SKM-1 (cell line): ENCODE measurements around the gene POFUT1.
A peak's percentile ranks its signal among the peaks of the same experiment; 100 is the strongest.

Experiments used
- DNase-seq: peaks from one replicate; lab custom pipeline; 2025; ENCODE audit not compliant: unreplicated experiment; lab: John Stamatoyannopoulos, UW

POFUT1 gene

DNA sequence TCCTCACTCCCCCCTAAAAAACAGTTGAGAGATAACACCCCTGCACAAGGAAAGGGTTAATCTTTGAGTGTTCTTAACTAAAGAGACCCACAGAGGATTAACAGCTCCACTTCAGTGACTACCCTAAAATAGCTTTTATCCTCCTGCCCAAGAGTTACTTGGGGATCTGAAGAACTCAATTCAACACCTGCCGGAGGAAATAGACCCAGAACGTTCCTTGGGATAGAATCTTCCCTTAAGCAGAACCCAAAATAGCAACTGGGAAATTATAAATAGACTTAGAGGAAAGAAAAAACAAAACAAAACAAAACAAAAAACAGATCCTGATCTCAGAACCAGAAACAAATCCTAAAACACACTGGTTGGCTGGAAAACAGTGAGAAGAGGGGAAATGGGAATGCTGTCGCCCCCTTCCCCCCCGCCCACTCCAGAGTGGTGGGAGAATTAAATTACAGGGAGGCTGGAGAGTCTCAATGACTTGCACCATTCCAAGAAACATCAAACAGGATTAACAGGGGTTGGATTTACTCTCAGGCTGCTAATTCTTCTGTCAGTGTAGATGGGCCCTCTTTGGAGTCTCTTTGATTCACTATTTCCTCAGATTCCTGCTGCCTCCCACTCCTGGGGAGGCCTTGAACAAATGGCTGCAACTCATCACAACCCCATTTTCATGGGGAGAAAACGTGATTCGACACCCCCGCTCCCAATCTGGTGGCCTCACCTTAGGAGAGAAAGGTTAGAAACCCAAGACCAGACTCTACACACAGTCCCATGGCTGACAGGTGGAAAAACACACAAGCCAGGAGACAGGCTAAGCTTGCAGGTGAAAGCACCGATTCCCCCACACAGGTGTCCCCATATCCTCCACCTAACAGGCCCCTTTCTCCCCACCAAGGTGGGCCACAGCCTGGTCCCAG is 1.6 kb upstream of the POFUT1 start:
- DNase-seq, result no peak

DNA sequence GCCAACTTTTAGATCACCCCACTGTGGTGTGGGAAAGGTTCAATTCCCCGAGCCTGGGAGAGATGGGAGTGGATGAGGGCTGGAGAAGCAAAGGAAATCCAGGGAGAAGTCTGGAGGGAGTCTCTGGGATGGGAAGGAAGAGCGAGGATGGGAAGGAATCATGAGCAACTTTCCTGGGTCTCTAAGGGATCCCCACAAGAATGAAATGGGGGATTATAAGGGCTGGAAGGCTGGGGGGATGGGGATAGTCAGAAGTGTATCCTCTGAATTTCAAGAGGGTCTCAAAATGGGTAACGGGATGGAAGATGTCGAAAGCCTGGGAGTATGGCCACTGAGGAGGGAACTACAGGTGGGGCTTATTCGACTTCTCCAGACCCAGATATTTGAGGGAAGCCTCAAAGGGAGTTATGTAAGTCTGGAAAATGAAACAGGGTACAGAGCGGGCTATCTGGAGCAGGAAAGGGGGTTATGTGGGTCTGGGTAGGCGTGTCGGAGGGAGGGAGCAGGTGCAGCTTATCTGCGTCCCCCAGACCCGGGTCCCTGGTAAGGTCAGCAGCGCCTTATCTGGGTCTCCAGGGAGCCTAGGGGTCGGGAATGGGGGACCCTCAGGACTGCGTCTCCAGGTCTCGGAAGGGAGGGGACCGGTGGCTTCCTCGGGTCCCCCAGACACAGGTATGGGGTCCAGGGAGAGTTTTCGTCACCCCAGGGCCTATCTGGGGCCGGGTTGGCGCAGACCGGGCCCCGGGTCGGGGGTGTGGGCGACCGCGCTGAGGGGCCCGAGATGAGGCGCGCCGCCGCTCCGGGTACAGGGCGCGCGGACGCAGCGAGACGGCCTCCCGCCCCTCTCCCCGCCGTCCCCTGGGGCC is 687 bp upstream of the POFUT1 start:
- no peak for DNase-seq

DNA sequence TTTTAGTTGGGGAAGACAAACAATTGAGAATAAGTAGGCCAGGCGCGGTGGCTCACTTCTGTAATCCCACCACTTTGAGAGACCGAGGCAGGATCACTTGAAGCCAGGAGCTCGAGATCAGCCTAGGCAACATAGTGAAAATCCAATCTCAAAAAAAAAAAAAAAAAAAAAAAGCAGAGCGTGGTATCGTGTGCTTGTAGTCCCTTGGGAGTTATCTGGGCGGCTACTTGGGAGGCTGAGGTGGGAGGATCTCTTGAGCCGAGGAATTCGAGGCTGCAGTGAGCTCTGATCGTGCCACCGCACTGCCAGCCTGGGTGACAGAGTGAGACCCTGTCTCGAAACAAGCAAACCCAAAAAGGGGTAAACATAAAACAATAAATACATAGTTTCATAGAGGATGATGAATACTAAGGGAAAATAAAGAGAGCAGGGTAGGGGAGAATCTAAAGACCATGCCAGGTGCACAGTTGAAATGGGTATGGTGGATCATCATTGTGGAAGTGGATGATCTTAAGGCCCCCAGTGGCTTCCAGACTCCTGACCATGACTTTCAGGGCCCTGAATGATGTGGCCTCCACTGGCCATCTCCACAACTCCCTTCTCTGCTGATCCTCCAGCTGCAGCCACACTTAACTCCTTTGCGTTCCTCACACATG is 947 bp downstream of the POFUT1 start:
- DNase-seq, result no peak

DNA sequence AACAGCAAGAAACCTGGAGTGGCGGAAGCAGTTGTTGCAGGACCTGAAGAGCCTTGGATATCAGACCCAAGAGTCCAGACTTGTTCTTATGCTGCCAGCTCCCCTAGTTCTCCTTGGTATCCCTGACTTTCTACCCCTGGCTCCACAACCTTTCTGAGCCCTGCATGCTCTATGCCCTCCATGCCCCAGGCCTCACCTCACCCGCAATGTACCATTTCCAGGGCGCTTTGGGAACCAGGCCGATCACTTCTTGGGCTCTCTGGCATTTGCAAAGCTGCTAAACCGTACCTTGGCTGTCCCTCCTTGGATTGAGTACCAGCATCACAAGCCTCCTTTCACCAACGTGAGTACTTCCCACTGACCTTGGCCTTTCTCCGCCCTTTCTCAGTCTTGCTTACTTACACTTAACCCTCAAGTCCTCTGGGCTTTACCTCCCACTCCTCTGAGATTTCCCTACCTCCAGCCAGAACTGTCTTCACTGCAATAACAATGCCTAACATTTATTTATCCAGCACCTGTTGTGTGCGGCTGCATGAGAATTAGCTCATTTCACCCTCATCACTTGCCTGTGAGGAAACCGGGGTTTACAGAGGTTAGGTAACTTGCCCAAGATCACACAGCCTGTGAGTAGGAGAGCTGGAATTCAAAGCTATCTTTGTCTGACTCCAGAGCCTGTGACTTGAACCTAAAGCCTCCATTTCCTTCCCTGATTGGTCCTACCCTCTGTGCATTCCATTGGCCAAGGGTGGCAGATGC is 2.3 kb downstream of the POFUT1 start:
- no peak for DNase-seq

DNA sequence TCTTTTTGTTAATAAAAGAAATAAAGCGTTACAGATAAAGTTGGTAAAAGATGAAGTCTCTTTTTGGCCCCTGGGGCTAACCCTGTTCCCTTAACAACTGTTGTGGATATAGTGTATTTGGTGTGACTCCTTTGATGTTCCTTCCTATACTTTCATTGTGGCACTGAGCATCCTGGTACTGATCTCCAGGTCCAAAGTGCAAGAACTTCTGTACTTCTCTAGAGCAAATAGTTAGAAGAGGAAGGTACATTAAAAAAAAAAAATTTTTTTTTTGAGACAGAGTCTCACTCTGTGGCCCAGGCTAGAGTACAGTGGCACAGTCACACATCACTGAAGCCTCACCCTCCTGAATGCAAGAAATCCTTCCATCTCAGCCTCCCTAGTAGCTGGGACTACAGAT is 6.2 kb downstream of the POFUT1 start:
- no peak for DNase-seq

DNA sequence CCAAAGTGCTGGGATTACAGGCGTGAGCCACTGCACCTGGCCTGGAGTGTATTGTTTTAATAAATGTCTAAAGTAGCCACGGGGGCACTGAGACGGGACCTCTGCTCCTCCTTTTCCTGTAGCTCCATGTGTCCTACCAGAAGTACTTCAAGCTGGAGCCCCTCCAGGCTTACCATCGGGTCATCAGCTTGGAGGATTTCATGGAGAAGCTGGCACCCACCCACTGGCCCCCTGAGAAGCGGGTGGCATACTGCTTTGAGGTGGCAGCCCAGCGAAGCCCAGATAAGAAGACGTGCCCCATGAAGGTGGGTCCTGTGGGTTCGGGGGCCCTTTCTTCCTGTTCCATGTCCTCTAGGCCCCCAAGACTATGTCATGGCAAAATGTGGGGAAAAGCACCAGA is 7.5 kb downstream of the POFUT1 start:
- no peak for DNase-seq

DNA sequence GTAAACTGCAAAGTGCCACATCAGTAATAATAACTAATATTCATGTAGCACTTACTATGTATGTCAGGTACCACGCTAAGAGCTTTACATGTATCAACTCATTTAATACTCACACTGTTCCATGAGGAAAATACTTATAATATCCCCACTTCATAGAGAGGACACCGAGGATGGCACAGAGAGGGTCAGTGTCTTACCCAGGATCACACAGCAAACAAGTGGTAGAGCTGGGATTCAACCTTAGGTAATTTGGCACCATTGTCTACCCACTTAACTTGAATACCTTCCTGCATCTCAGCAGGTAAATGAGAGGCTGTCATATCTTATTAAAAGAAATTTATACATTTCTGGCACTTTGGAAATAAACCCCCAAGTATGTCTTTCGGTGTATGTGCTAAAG is 8.0 kb downstream of the POFUT1 start:
- no peak for DNase-seq

DNA sequence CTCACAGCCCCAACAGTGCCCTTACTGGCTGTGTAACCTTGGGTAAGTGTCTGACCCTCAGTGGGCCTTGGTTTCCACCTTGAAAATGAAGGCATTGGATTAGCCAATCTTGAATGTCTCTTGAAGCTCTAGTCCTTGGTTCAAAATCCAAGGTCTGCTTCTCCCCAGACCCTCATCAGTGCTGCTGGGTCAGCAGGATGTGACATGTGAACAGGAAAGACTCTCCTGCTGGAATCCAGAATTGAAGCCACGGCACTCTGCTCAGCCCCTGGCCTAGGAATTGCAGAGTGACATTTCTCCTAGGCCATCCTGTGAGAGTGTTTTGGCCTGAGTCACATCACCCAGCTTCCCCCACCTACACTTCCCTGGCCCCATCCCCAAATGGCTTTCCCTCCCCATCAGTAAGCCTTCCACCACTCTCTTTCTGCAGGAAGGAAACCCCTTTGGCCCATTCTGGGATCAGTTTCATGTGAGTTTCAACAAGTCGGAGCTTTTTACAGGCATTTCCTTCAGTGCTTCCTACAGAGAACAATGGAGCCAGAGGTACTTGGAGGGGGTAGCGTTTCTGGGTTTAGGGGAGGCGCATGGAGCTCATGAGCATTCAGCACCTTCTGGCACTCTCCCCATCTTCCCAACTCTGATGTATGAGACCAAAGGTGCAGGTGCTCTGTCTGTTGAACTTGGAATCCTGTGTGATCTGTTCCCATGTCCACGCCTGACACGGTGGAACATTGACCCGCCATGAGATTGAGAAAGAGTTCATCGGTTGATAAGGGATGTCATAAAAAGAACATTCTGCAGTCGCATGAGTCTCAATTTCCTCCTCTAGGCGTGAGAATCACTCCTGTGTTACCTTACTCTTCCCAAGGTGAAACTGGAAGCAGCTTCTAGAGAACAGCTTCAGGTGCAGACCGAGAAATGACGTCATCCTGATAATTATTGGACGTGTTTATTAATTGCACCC is 8.8 kb downstream of the POFUT1 start:
- no peak for DNase-seq

DNA sequence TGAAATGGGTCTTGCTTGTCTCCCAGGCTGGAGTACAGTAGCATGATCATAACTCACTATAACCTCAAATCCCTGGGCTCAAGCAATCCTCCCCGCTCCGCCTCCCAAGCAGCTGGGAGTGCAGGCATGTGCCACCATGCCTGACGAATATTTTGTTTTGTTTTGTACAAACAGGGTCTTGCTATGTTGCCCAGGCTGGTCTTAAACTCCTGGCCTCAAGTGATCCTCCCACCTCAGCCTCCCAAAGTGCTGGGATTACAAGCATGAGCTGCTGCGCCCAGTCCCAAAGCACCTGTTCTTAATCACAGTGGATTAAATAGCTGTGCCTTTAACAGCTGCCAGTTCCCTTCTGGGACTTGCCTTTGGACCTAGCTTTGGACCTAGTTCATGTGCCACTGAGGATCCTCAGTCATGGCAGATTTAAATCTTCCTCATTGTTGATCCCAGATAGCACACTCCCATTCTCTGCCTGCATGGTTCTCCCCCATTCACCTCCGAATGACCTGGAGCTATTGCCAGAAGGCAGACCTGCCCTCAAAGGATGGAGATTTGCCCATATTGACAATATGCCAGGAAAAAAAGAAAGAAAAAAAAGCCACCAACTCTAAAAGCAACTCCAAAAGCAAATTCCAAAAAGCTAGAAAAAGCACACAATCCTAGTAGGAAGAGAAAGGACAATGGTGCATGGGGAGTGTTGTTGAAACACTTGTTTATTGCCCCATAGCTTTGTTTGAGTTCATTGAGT is 10.6 kb downstream of the POFUT1 start:
- DNase-seq, result no peak

DNA sequence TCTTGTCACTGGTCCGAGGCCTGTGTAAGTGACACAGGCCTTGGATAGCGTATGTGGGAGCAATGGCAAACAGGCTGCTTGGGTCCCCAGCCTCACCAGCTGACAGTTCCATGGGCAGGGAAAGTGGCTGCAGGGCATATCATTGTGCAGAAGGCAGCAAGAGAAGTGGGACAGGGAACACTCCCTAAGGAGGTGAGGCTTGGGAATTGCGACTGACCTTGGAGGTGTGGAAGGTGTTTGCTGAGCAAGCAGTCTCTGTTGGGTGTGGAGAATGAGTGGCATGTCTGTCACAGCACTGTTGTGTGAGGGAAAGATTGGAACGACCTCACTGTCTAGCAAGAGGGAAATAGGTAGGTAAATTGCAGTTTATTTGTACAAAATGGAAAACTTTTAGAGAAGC is 16.8 kb downstream of the POFUT1 start:
- DNase-seq, result no peak

DNA sequence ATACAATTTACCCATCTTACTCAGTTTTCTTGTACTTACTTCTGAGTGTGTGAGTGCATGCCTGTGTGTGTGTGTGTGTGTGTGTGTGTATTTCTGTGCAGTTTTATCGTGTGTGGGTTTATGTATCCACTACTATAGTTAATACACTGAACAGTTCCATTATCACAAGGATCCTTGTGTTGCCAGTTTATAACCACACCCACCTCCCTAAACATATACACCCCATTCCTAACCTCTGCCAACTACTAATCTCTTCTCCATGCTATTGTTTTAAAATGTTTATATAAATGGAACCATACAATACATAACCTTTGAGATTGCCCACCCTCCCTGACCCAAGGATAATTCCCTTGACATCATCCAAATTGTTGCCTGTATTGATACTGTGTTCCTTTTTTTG is 18.7 kb downstream of the POFUT1 start:
- DNase-seq, result no peak

DNA sequence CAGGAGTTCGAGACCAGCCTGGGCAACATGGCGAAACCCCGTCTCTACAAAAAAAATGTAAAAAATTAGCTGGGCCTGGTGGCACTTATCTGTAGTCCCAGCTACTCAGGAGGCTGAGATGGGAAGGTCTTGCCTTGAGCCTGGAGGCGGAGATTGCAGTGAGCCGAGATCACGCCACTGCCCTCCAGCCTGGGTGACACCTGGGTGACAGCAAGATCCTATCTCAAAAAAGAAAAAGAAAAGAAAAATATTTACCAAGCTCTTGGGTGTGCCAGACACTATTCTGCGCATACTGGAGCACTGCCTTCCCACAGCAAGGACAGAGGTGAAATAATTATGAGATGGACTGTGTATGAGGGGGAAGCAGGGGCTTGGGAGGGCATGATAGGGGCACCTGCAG is 19.6 kb downstream of the POFUT1 start:
- no peak for DNase-seq

DNA sequence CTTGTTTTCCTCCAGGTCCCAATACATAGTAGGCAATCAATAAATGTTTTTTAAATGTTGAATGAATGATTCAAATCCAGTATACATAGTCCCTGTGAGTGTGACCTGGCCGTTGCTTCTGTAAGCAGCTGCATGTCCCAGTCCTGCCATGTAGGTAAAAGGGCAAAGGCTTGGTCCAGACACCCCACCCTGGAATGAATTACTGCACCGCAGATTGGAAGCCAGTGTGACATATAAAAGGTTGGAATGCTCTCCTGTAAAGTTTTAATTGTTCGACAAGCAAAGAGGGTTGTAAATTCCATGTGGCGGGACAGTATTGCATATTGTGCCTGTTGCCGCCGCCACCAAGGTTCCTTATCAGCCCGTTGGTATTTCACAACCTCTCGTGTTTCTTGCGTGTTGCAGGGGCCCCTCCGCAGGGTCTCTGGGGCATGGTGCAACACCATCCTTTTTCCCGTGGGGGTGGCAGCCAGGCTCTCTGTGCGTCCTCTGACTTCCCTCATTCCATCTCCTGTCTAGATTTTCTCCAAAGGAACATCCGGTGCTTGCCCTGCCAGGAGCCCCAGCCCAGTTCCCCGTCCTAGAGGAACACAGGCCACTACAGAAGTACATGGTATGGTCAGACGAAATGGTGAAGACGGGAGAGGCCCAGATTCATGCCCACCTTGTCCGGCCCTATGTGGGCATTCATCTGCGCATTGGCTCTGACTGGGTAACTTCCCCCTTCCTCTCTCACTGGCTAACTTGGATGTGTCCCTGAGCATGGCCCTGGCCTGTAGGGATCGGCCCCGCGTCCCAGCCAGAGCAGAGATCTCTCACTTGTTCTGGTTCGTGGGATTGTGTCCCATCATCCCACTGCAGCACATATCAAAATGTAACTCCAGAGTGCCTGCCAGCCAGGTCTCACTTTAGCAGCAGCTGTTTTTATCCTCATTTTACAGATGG is 20.3 kb downstream of the POFUT1 start:
- peak; percentile 86 for DNase-seq

DNA sequence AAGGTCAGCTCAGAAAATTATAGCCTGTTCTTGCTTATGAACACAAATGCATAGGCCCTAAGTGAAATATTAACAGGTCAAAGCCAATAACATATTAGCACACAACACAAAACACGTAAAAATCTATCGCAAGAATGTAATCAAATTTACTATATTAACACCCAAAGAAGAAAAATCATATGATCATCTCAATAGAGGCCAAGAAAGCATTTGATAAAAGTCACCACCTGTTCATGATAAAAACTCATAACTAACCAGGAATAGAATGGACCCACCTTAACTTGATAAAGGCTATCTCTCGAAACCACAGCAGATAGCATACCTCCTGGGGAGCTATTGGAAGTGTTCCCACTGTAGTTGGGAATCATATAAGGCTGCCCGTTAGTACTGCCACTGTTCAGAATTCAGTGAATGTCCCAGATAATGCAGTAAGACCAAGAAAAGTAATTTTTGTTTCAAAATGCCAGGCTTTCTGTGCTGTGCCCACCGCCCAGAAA is 21.6 kb downstream of the POFUT1 start:
- DNase-seq, result no peak

DNA sequence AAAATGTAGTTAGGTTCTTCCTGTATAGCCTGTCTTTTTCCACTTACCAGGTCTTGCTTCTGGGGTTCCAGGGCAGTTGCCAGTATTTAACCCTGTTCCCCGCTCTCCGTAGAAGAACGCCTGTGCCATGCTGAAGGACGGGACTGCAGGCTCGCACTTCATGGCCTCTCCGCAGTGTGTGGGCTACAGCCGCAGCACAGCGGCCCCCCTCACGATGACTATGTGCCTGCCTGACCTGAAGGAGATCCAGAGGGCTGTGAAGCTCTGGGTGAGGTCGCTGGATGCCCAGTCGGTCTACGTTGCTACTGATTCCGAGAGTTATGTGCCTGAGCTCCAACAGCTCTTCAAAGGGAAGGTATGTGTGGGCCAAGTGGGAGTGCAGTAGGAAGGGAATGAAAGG is 23.0 kb downstream of the POFUT1 start:
- no peak for DNase-seq

DNA sequence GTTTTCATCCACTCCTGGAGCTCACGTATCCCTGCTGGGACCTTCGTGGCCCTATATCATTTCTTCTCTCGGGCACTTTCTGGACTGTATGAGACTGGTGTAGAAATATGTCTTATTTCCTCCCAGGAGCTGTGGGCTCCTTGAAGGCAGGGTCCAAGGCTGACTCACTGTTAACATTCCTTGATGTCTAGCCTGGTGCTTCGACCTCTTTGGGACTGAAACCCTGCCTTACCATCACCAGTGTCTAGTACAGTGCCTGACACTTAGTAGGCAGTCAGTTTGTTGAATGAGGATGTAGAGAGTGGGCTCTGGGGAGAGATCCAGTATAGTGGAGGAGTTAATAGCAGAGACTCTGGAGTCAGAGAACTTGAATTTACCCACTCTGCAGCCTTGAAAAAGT is 23.6 kb downstream of the POFUT1 start:
- DNase-seq, result no peak

DNA sequence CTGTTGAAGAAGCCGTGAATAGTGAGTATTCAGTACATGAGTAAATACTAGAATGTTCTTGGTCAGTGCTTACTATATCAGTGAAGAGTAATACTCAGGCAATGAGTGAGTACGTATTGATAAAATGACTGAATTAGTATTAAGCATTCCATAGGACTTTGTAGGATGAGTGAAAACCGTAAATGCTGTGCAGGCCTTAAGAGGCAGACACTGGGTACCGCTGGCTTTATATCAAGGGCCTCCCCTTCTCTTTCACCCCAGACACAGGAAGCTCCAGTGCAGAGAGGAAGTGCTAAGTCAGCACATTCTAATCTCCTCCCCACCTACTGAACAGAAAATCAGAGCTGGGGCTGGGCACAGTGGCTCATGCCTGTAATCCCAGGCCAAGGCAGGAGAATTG is 24.2 kb downstream of the POFUT1 start:
- peak; percentile 28 for DNase-seq
